Activated CD4-positive, alpha-beta T cell treated with anti-CD3 and anti-CD28 coated beads, Interleukin-2, amount 50 U/mL, for 24 hours (primary cell): ENCODE data around the gene TNIP2.

Experiments used
- DNase-seq, 2 donors: peaks; one replicate each; pipeline ENCODE4 v3.0.0-alpha.2; 2020; ENCODE audit warnings: low read depth in 1 of 2, low spot score in 1 of 2

TNIP2 gene

GRCh38 chr4:2721586-2721985 lies 34.5 kb downstream of the TNIP2 start:
- no peak for DNase-seq

DNA sequence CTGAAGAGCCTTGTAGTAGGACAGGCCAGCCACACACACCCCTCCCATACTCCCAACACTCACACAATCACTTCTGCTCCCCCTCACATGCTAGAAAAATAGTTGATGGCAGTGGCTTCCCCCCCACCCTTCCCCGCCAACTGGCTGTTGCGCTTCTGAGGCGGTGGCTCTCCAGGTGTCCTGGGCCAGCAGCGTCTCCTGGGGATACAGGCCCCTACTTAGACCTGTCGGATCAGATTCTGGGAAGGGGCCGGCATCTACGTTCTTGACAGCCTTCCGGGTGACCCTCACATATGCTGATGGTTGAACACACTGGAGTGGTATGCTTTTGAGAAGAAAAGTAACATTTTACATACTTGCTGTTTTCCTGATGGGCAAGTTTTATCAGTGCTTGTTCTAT lies 39.9 kb downstream of the TNIP2 start:
- DNase-seq, result no peak

- no peak for DNase-seq
Observed at GRCh38 chr4:2715426-2715825, 40.7 kb downstream of the TNIP2 start.

- no peak for DNase-seq
Observed at GRCh38 chr4:2714918-2715317, 41.2 kb downstream of the TNIP2 start.

- no peak for DNase-seq
Observed at GRCh38 chr4:2714061-2714770, 41.9 kb downstream of the TNIP2 start.

- no peak for DNase-seq
Observed at GRCh38 chr4:2713337-2713736, 42.8 kb downstream of the TNIP2 start.

GRCh38 chr4:2712261-2712842 lies 43.8 kb downstream of the TNIP2 start:
- no peak for DNase-seq

DNA sequence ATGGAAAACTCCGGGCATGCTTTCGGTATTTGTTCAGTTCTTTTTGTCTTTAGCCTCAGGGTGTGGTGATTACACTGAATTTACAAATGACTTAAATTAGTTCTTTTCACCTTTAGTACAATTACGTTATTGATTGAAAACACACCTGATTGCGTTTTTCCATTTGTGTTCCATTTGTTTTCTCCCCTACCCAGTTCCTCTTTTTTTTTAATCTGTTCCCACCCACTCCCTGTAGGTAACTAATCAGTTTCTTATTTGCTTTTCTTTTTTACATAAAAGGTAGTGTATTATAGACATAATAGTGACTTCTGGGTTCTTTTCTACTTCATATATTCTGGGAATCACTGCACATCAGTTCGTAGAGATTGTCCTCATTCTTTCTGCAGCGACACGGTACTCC lies 53.4 kb downstream of the TNIP2 start:
- no peak for DNase-seq

GRCh38 chr4:2702361-2702760 lies 53.8 kb downstream of the TNIP2 start:
- no peak for DNase-seq

- DNase-seq, result no peak
Observed at GRCh38 chr4:2700031-2700430, 56.1 kb downstream of the TNIP2 start.

- DNase-seq, result no peak
Observed at GRCh38 chr4:2699534-2699933, 56.6 kb downstream of the TNIP2 start.

DNA sequence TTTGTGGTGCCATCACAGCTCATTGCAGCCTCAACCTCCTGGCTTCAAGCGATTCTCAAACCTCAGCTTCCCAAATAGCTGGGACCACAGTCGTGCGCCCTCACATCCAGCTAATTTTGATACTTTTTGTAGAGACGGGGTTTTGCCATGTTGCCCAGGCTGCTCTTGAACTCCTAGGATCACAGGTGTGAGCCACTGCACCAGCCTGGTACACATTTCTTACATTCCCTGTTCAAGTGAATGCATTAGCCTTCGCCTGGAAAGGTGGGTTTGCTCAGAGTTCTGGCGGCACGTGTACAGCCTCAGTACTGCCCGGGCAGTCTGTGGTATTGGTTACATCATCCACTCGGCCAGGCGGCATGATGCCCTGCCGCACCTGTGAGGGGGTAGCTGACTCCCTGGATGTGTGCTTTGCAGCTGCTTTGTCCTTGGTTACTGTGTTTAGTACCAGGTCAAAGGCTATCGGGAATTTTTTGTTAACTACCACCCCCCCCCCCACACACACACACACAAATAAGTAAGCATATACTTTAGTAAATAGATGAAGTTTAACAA lies 57.1 kb downstream of the TNIP2 start:
- no peak for DNase-seq

GRCh38 chr4:2698504-2698903 lies 57.6 kb downstream of the TNIP2 start:
- no peak for DNase-seq

GRCh38 chr4:2697995-2698414 lies 58.1 kb downstream of the TNIP2 start:
- DNase-seq, result no peak

DNA sequence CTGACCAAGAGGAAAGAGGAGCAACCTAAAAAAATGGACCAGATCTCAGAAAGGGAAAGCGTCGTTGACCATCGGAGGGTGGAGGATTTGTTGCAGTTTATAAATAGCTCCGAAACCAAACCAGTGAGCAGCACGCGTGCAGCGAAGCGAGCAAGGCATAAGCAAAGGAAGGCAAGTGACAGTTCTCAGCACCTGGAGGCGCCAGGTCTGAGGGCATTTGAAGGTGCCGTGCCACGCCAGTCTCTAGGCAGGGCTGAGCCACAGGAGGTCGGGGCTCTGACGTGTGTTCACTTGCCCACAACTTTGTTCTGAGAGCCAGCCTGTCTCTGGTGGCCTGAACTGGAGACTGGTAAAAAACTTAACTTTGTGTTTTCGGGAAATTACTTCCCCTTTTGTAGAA lies 59.7 kb downstream of the TNIP2 start:
- no peak for DNase-seq

DNA sequence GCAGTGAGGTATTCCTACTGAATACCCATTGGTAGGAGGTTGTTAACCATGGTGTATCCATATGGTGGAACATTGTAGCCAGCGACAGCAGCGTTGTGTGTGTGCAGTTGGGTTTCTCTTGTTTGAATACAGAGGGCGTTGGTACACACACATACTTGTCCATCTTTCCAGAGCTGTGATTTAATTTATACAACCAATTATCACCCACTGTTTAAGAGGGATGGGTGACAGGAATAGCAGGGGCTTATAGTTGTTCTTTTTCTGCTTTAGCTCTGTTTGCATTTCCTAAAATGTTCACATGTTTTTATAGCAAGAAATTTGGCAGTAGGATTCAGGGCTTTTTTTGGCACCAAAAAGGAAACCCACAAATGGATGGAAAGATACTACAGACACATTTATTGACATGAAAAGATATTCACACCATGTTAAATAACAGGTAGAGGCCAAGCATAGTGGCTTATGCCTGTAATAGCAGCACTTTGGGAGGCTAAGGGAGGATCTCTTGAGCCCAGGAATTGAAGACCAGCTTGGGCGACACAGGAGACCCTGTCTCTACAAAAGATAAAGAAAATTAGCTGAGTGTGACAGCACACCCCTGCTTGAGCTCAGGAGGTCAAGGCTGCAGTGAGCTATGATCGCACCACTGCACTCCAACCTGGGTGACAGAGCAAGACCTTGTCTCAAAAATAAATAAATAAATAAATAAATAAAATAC lies 60.6 kb downstream of the TNIP2 start:
- DNase-seq, result no peak

GRCh38 chr4:2694691-2695090 lies 61.4 kb downstream of the TNIP2 start:
- DNase-seq, result no peak

- DNase-seq, result peak in 1 of 2 donors; percentile 43
Observed at GRCh38 chr4:2691952-2692435, 64.1 kb downstream of the TNIP2 start.
